H1 (cell line): Measurements from ENCODE around the gene HES4. TPM values are rescaled to one million over a fixed set of nuclear protein-coding genes. Genes with fewer than 3 reads are reported as not detected.

Experiments
- ASH2L ChIP-seq: fragments of 200-600, 300-600 bp; sonication (generic); IDR thresholded peaks from one replicate; pipeline ENCODE4 v1.7.1; 2017; ENCODE audit warnings: low read length
- NRF1 ChIP-seq: IDR thresholded peaks from 2 replicates; pipeline ENCODE4 v1.6.1; 2011; ENCODE audit warnings: mild to moderate bottlenecking, low read depth, low read length, improper control_type of control experiment
- SAP30 ChIP-seq: fragments of 300-600 bp; sonication (generic); IDR thresholded peaks from 2 replicates; pipeline ENCODE4 v1.7.1; 2012; ENCODE audit warnings: low read length, moderate library complexity, mild to moderate bottlenecking, inconsistent platforms; ENCODE audit not compliant: insufficient read depth, insufficient replicate concordance
- SIN3A ChIP-seq, 2 experiments: IDR thresholded peaks in 1 of 2; conservative IDR thresholded peaks in 1 of 2; 2 replicates each; pipeline ENCODE4 v1.6.1; 2011 to 2012; ENCODE audit warnings: low read length in 2 of 2, improper control_type of control experiment in 1 of 2, low read depth in 1 of 2, mild to moderate bottlenecking in 1 of 2
- SRF ChIP-seq: IDR thresholded peaks from 2 replicates; pipeline ENCODE4 v1.6.1; 2011; ENCODE audit warnings: mild to moderate bottlenecking, low read depth, low read length, moderate library complexity
- TBP ChIP-seq: IDR thresholded peaks from 2 replicates; pipeline ENCODE4 v1.6.1; 2011; ENCODE audit warnings: low read depth, low read length, improper control_type of control experiment
- TCF12 ChIP-seq: IDR thresholded peaks from 2 replicates; pipeline ENCODE4 v1.6.1; 2011; ENCODE audit warnings: low read depth, mild to moderate bottlenecking, low read length
- polyA plus RNA-seq, 7 experiments: library from polyadenylated mRNA; depleted of rRNA in 3 of 7; stranded (reverse) in 5 of 7; unstranded in 2 of 7; fragments of >200 nt in 5 of 7; fragments of 200-250 nt in 2 of 7; gene quantifications; 1 replicate in 5 of 7; 2 replicates in 1 of 7; 4 replicates in 1 of 7; pipeline versions ENCODE4 v1.2.1 to v1.2.3, GENCODE V29; 2011 to 2013; ENCODE audit warnings: missing spikeins in 2 of 7, mixed read lengths in 2 of 7
- total RNA-seq: library from RNA; stranded (reverse); fragmentation: NEBNext Ultra II Directional; extraction: Animal tissue kit (Norgen Biotek cat#: 25700); gene quantifications from 2 replicates; pipeline ENCODE4 v1.2.1, GENCODE V29; 2021
- TF ChIP-seq, protein P1 (sequence below): fragments of 300-600 bp; sonication (generic); IDR thresholded peaks from 2 replicates; pipeline ENCODE4 v1.7.1; 2012; ENCODE audit warnings: low read length, moderate library complexity, mild to moderate bottlenecking, inconsistent platforms; ENCODE audit not compliant: insufficient replicate concordance

The HES4 gene
- total and polyA plus RNA-seq, 2 of the 8 experiments (the other 6 are each of a cell fraction or from before 2014, with no cell fraction given), result 2.8 to 3.5 TPM

DNA sequence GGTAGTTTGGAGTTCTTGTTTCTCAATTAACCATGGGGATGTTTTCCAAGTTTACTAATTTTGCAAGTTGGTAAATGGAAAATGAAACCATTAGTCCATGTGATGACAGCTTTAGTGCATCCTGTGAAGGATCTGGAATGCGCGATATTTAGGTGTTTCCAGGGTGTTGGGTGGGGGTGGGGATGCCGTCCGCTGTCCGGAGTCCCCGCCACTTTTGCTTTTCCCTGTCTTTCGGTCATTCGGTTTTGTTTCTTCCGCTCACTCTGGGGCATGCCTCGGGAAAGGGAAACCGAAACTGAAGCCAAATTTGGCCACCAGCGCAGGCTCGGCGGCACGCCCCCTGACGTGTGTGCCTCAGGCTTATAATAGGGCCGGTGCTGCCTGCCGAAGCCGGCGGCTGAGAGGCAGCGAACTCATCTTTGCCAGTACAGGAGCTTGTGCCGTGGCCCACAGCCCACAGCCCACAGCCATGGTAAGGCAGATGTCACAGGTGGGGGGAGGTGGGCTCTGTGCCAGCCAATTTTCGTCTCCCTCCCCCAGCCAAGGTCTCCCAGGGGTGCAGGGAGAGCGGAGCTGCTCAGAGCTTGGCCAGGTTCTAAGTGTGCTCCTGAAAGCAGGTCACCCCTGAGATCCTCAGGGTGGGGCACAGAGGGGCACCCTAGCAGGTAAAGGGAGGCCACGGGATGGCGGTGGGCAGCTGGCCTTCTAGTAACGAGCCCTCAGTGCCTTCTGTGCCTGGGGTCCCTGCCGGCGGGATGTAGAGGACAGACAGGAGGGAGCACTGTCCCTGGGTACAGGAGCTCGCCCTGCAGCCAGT, 13.4 kb upstream of the HES4 start, which contains the start of gene ISG15 (continued):
- TF ChIP-seq, protein P1, sequence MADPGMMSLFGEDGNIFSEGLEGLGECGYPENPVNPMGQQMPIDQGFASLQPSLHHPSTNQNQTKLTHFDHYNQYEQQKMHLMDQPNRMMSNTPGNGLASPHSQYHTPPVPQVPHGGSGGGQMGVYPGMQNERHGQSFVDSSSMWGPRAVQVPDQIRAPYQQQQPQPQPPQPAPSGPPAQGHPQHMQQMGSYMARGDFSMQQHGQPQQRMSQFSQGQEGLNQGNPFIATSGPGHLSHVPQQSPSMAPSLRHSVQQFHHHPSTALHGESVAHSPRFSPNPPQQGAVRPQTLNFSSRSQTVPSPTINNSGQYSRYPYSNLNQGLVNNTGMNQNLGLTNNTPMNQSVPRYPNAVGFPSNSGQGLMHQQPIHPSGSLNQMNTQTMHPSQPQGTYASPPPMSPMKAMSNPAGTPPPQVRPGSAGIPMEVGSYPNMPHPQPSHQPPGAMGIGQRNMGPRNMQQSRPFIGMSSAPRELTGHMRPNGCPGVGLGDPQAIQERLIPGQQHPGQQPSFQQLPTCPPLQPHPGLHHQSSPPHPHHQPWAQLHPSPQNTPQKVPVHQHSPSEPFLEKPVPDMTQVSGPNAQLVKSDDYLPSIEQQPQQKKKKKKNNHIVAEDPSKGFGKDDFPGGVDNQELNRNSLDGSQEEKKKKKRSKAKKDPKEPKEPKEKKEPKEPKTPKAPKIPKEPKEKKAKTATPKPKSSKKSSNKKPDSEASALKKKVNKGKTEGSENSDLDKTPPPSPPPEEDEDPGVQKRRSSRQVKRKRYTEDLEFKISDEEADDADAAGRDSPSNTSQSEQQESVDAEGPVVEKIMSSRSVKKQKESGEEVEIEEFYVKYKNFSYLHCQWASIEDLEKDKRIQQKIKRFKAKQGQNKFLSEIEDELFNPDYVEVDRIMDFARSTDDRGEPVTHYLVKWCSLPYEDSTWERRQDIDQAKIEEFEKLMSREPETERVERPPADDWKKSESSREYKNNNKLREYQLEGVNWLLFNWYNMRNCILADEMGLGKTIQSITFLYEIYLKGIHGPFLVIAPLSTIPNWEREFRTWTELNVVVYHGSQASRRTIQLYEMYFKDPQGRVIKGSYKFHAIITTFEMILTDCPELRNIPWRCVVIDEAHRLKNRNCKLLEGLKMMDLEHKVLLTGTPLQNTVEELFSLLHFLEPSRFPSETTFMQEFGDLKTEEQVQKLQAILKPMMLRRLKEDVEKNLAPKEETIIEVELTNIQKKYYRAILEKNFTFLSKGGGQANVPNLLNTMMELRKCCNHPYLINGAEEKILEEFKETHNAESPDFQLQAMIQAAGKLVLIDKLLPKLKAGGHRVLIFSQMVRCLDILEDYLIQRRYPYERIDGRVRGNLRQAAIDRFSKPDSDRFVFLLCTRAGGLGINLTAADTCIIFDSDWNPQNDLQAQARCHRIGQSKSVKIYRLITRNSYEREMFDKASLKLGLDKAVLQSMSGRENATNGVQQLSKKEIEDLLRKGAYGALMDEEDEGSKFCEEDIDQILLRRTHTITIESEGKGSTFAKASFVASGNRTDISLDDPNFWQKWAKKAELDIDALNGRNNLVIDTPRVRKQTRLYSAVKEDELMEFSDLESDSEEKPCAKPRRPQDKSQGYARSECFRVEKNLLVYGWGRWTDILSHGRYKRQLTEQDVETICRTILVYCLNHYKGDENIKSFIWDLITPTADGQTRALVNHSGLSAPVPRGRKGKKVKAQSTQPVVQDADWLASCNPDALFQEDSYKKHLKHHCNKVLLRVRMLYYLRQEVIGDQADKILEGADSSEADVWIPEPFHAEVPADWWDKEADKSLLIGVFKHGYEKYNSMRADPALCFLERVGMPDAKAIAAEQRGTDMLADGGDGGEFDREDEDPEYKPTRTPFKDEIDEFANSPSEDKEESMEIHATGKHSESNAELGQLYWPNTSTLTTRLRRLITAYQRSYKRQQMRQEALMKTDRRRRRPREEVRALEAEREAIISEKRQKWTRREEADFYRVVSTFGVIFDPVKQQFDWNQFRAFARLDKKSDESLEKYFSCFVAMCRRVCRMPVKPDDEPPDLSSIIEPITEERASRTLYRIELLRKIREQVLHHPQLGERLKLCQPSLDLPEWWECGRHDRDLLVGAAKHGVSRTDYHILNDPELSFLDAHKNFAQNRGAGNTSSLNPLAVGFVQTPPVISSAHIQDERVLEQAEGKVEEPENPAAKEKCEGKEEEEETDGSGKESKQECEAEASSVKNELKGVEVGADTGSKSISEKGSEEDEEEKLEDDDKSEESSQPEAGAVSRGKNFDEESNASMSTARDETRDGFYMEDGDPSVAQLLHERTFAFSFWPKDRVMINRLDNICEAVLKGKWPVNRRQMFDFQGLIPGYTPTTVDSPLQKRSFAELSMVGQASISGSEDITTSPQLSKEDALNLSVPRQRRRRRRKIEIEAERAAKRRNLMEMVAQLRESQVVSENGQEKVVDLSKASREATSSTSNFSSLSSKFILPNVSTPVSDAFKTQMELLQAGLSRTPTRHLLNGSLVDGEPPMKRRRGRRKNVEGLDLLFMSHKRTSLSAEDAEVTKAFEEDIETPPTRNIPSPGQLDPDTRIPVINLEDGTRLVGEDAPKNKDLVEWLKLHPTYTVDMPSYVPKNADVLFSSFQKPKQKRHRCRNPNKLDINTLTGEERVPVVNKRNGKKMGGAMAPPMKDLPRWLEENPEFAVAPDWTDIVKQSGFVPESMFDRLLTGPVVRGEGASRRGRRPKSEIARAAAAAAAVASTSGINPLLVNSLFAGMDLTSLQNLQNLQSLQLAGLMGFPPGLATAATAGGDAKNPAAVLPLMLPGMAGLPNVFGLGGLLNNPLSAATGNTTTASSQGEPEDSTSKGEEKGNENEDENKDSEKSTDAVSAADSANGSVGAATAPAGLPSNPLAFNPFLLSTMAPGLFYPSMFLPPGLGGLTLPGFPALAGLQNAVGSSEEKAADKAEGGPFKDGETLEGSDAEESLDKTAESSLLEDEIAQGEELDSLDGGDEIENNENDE, result no peak
- TF ChIP-seq SAP30, result peak; percentile 31
- TF ChIP-seq SRF, result peak; percentile 81
- peak; percentile 11; the same call in 1 of the 2 replicates for TF ChIP-seq NRF1
- TF ChIP-seq TCF12, result no peak
- peak; percentile 80 for TF ChIP-seq TBP
- peak in 1 of 2 experiments; percentile 78; a peak in 2 of 4 replicates for TF ChIP-seq SIN3A (conservative IDR thresholded peaks at IDR 0.05 in 1 of 2, IDR thresholded peaks at IDR 0.05 in 1 of 2; ENCODE audit: low read depth in 1 of 2, low read length in 2 of 2)
- TF ChIP-seq ASH2L, result peak; percentile 73
